Spleen (tissue), 7 donors: ENCODE measurements around the gene DLG5.

Source experiments
- POLR2AphosphoS5 ChIP-seq, 3 donors: sonication (generic); formaldehyde crosslinking; IDR thresholded peaks; one replicate each; pipeline ENCODE4 v1.5.1; 2017; ENCODE audit warnings: antibody characterized with exemption in 3 of 3
- TF ChIP-seq, protein P1 (sequence below), 11 experiments: fragments of 200-600 bp in 7 of 11; fragments of 450-650 bp in 4 of 11; sonication (generic) in 4 of 11; IDR thresholded peaks in 8 of 11; conservative IDR thresholded peaks in 3 of 11; 1 replicate in 7 of 11; 2 replicates in 4 of 11; pipeline versions ENCODE4 v1.4.0 to v1.8.0; 2016 to 2021; ENCODE audit warnings: antibody characterized with exemption in 11 of 11, inconsistent platforms in 4 of 11, mild to moderate bottlenecking in 1 of 11
- donor health status: DM: no; HTN: no; CAD: no; lungs with moderate emphysema.
- donor health status: DM: no; HTN: no; CAD: no.
- donor health status: DM: no; HTN: no; CAD: no.

- TF ChIP-seq, protein P1, sequence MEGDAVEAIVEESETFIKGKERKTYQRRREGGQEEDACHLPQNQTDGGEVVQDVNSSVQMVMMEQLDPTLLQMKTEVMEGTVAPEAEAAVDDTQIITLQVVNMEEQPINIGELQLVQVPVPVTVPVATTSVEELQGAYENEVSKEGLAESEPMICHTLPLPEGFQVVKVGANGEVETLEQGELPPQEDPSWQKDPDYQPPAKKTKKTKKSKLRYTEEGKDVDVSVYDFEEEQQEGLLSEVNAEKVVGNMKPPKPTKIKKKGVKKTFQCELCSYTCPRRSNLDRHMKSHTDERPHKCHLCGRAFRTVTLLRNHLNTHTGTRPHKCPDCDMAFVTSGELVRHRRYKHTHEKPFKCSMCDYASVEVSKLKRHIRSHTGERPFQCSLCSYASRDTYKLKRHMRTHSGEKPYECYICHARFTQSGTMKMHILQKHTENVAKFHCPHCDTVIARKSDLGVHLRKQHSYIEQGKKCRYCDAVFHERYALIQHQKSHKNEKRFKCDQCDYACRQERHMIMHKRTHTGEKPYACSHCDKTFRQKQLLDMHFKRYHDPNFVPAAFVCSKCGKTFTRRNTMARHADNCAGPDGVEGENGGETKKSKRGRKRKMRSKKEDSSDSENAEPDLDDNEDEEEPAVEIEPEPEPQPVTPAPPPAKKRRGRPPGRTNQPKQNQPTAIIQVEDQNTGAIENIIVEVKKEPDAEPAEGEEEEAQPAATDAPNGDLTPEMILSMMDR (IDR thresholded peaks at IDR 0.05 in 8 of 11, conservative IDR thresholded peaks at IDR 0.05 in 3 of 11): no peak
- TF ChIP-seq POLR2AphosphoS5 (IDR thresholded peaks at IDR 0.05): peak; percentile 57 to 79 (median 73)
Measured at GRCh38 chr10:77877441-77878344, 48.9 kb downstream of the DLG5 start.
